GM23248 (cell line): Measurements from ENCODE around the gene LRMDA. TPM values are rescaled to one million over a fixed set of nuclear protein-coding genes. Genes with fewer than 3 reads are reported as not detected.

Source experiments
- DNase-seq: peaks from one replicate; pipeline ENCODE4 v3.0.0-alpha.2; 2015
- H2AFZ ChIP-seq: fragments of 200-600 bp; sonication (generic); 2 replicates; pipeline ENCODE4 v1.6.1; 2016; ENCODE audit warnings: antibody characterized with exemption
- H3F3A ChIP-seq: fragments of 200-600 bp; sonication (generic); 2 replicates; pipeline ENCODE4 v1.6.1; 2016; ENCODE audit warnings: mild to moderate bottlenecking, antibody characterized with exemption, mixed run types; ENCODE audit not compliant: insufficient read depth
- H3K27ac ChIP-seq: fragments of 200-600 bp; sonication (generic); 2 replicates; pipeline ENCODE4 v1.5.1; 2016; ENCODE audit warnings: mild to moderate bottlenecking
- H3K27me3 ChIP-seq: fragments of 200-600 bp; sonication (generic); replicated peaks from 2 replicates; pipeline ENCODE4 v1.6.1; 2016; ENCODE audit warnings: mild to moderate bottlenecking; ENCODE audit not compliant: insufficient read depth
- H3K36me3 ChIP-seq: fragments of 200-600 bp; sonication (generic); 2 replicates; pipeline ENCODE4 v1.6.1; 2016; ENCODE audit warnings: low read depth, mild to moderate bottlenecking
- H3K4me1 ChIP-seq: fragments of 200-600 bp; sonication (generic); 2 replicates; pipeline ENCODE4 v1.6.1; 2016; ENCODE audit warnings: mild to moderate bottlenecking; ENCODE audit not compliant: insufficient read depth
- H3K4me2 ChIP-seq: fragments of 200-600 bp; sonication (generic); one replicate; pipeline ENCODE4 v1.6.1; 2016; ENCODE audit warnings: mild to moderate bottlenecking; ENCODE audit not compliant: unreplicated experiment
- H3K4me3 ChIP-seq: fragments of 200-600 bp; sonication (generic); 2 replicates; pipeline ENCODE4 v1.5.1; 2016; ENCODE audit warnings: mild to moderate bottlenecking
- H3K79me2 ChIP-seq: fragments of 200-600 bp; sonication (generic); 2 replicates; pipeline ENCODE4 v1.6.1; 2016; ENCODE audit warnings: mild to moderate bottlenecking; ENCODE audit not compliant: insufficient read depth
- H3K9ac ChIP-seq: fragments of 200-600 bp; sonication (generic); 2 replicates; pipeline ENCODE4 v1.6.1; 2016; ENCODE audit warnings: mild to moderate bottlenecking
- H3K9me2 ChIP-seq: fragments of 200-600 bp; sonication (generic); 2 replicates; pipeline ENCODE4 v1.6.1; 2016; ENCODE audit warnings: mixed run types, mild to moderate bottlenecking, moderate library complexity; ENCODE audit not compliant: insufficient read depth
- H3K9me3 ChIP-seq: fragments of 200-600 bp; sonication (generic); one replicate; pipeline ENCODE4 v1.6.1; 2017; ENCODE audit warnings: low read depth
- H4K20me1 ChIP-seq: fragments of 200-600 bp; sonication (generic); 2 replicates; pipeline ENCODE4 v1.6.0; 2016; ENCODE audit not compliant: insufficient read depth
- EZH2 ChIP-seq: fragments of 200-600 bp; sonication (generic); IDR thresholded peaks from 2 replicates; pipeline ENCODE4 v1.6.1; 2018; ENCODE audit warnings: antibody characterized with exemption, mild to moderate bottlenecking; ENCODE audit not compliant: insufficient read depth, poor library complexity, severe bottlenecking
- EZH2phosphoT487 ChIP-seq: fragments of 200-600 bp; sonication (generic); IDR thresholded peaks from 2 replicates; pipeline ENCODE4 v1.6.1; 2018; ENCODE audit warnings: antibody characterized with exemption, moderate library complexity, mild to moderate bottlenecking, low read depth; ENCODE audit not compliant: insufficient read depth
- WGBS, 2 experiments: methylation state at CpG; one replicate each; pipeline ENCODE4 v1.1.6; 2015 to 2017; ENCODE audit warnings: low lambda C conversion rate in 2 of 2, low coverage in 1 of 2; ENCODE audit errors: missing lambda C conversion rate in 2 of 2; 5-methylcytosine and 5-hydroxymethylcytosine counted together
- in situ Hi-C: fragments of 300-500 bp; cut with MboI; formaldehyde crosslinking; loops from 2 replicates; pipeline ENCODE4 v1.15.0; 2020
- polyA plus RNA-seq: library from polyadenylated mRNA; unstranded; fragments of >200 nt; fragmentation: Nextera tagmentation; extraction: Ambion mirVana; gene quantifications from 2 replicates; pipeline ENCODE4 v1.2.1, GENCODE V29; 2016
- total RNA-seq: library from RNA; depleted of rRNA; stranded (reverse); fragments of >200 nt; shearing (Covaris generic); gene quantifications from 2 replicates; pipeline ENCODE4 v1.2.3, GENCODE V29; 2014

The LRMDA gene
- total and polyA plus RNA-seq, 2 experiments from 2014 or later = 2.6 TPM; not detected in 1

DNA sequence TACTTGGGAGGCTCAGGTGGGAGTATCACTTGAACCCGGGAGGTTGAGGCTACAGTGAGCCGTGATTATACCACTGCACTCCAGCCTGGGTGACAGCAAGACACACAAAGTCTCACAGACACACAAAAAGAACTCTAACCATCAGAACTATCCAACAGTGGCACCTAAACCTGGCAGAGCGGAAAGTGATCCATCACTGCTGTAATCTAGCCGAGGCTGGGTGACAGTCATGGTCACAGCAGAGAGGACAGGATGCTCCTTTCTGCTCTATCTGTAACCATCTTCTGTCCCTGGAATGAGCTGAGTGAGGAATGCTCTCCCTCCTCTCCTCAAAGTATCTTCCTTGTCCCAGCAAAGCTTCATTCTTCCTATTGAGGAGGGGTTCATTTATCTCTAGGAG lies 656.6 kb downstream of the LRMDA start:
- WGBS, 2 experiments = 88 to 89% methylated on average over 4 of the region's 4 CpGs

DNA sequence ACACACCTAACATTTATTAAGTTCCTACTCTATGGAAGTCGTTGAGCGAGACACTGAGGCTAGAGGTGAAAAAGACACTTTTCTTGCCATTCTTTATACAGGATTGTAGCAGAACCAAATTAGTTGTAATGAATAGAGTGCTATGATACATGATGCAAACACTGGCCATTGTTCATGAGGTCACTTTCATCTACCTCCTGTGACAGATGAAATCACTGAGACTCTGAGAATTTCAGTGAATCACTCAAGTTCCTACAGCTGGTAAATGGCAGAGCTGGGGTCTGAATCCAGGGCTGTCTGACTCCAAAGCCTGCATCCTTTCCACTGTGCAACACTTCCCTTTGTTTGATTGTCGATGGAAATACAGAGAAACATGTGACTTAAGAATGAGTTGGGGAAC lies 657.6 kb downstream of the LRMDA start:
- Histone ChIP-seq H3K9me3 (no peaks in the 10 kb centered on the region), H3K4me2 (no peak overlapping the region), H3K27me3 (no peaks in the 10 kb centered on the region), H3F3A (peaks cover 26% of the 10 kb centered on the region), H3K36me3 (no peaks in the 10 kb centered on the region), H3K27ac (no peak overlapping the region), H3K9ac (no peak overlapping the region), H2AFZ (no peak overlapping the region), H3K79me2 (no peaks in the 10 kb centered on the region), H3K9me2 (no peaks in the 10 kb centered on the region), H3K4me3 (no peak overlapping the region), H4K20me1 (no peaks in the 10 kb centered on the region), H3K4me1 (peaks cover 15% of the 10 kb centered on the region)
- TF ChIP-seq EZH2phosphoT487 (no peak), EZH2 (no peak)
- DNase-seq = peak; percentile 26
- in situ Hi-C loops = no loop called here
- WGBS, 2 experiments = 85 to 94% methylated on average over 3 of the region's 3 CpGs

More for the DNA sequence above, 656.6 kb downstream of the LRMDA start:
- no peak for DNase-seq
- in situ Hi-C loops = no loop called here
- H4K20me1 ChIP-seq = no peaks in the 10 kb centered on the region
- H3K9me2 ChIP-seq = no peaks in the 10 kb centered on the region
- H3K36me3 ChIP-seq = no peaks in the 10 kb centered on the region
- H3K4me3 ChIP-seq = no peak overlapping the region
- H3K79me2 ChIP-seq = no peaks in the 10 kb centered on the region
- no peak overlapping the region for H3K4me2 ChIP-seq
- H3K27me3 ChIP-seq = no peaks in the 10 kb centered on the region
- no peak overlapping the region for H2AFZ ChIP-seq
- no peak overlapping the region for H3K9ac ChIP-seq
- peaks cover 15% of the 10 kb centered on the region for H3K4me1 ChIP-seq
- no peaks in the 10 kb centered on the region for H3K9me3 ChIP-seq
- no peak overlapping the region for H3K27ac ChIP-seq
- H3F3A ChIP-seq = peaks cover 26% of the 10 kb centered on the region
- no peak for TF ChIP-seq EZH2phosphoT487
- no peak for TF ChIP-seq EZH2

DNA sequence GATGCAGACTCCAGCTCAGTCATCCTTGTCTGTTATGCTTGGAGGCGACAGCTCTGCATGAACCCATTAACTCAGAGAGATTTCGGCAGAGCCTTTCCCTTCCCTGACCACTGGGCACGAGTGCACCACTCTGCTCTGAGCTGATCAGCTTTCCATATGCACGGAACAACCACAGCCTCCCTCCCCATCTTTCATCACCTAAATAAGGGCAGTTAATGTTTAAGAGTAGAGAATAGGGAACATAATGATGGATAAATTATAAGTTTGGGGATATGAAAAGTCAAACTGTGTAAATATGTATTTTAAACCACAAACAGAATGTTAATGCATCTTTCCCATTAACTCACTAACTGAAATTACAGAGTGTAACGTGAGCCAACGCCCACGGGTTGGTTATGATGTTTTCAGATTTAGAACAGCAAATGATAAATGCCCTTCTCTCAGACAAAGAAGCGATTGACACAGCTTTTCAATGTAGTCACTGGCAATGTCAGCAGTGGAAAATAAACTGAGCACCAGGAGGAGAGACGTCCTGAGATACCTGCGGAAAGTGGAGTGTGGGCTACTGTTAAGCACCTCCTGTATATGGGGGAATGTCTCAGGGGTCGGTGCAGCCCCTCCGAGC lies 658.2 kb downstream of the LRMDA start:
- H3K36me3 ChIP-seq = no peaks in the 10 kb centered on the region
- H3F3A ChIP-seq = peaks cover 26% of the 10 kb centered on the region
- DNase-seq = no peak
- H2AFZ ChIP-seq = no peak overlapping the region
- in situ Hi-C loops = no loop called here
- no peak overlapping the region for H3K4me2 ChIP-seq
- no peaks in the 10 kb centered on the region for H3K9me2 ChIP-seq
- no peaks in the 10 kb centered on the region for H4K20me1 ChIP-seq
- H3K9ac ChIP-seq = no peak overlapping the region
- H3K9me3 ChIP-seq = no peaks in the 10 kb centered on the region
- no peaks in the 10 kb centered on the region for H3K27me3 ChIP-seq
- no peak overlapping the region for H3K27ac ChIP-seq
- H3K79me2 ChIP-seq = no peaks in the 10 kb centered on the region
- 81% methylated on average over 12 of the region's 12 CpGs for WGBS, 2 experiments
- no peak for TF ChIP-seq EZH2phosphoT487
- no peak for TF ChIP-seq EZH2
- H3K4me1 ChIP-seq = peaks cover 15% of the 10 kb centered on the region
- no peak overlapping the region for H3K4me3 ChIP-seq

DNA sequence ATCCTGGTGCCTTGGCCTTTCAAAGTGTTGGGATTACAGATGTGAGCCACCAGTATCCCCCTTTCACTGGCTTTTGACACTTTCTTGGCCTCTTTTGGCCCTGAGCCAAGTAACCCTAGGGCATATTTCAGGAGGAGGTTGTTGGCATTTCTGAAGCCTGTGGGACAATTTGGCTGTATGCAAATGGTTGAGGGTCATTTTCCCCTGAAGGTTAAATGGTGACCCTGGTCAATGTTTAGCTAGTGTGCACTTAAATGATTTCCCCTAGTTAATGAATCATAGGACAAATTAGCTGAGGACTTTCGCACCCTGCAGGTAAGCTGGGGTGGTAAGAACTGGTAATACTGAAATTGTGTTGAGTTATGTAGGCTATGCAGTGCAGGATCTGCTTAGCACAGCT lies 660.5 kb downstream of the LRMDA start:
- DNase-seq = no peak
- TF ChIP-seq EZH2 (no peak), EZH2phosphoT487 (no peak)
- H3K9me2 ChIP-seq = no peaks in the 10 kb centered on the region
- H2AFZ ChIP-seq = no peak overlapping the region
- no peaks in the 10 kb centered on the region for H3K79me2 ChIP-seq
- H3K27ac ChIP-seq = no peak overlapping the region
- H3F3A ChIP-seq = peaks cover 7% of the 10 kb centered on the region; the same call in 1 of the 2 replicates
- no peaks in the 10 kb centered on the region for H3K27me3 ChIP-seq
- no peak overlapping the region for H3K4me2 ChIP-seq
- H4K20me1 ChIP-seq = no peaks in the 10 kb centered on the region
- 0 out of 2 replicates have a peak, but pooled peaks cover 3% of the 10 kb centered on the region for H3K4me1 ChIP-seq
- no peak overlapping the region for H3K9ac ChIP-seq
- WGBS, 2 experiments = 92 to 94% methylated on average over 1 of the region's 1 CpG
- H3K9me3 ChIP-seq = no peaks in the 10 kb centered on the region
- H3K4me3 ChIP-seq = no peak overlapping the region
- H3K36me3 ChIP-seq = no peaks in the 10 kb centered on the region
- in situ Hi-C loops = no loop called here

DNA sequence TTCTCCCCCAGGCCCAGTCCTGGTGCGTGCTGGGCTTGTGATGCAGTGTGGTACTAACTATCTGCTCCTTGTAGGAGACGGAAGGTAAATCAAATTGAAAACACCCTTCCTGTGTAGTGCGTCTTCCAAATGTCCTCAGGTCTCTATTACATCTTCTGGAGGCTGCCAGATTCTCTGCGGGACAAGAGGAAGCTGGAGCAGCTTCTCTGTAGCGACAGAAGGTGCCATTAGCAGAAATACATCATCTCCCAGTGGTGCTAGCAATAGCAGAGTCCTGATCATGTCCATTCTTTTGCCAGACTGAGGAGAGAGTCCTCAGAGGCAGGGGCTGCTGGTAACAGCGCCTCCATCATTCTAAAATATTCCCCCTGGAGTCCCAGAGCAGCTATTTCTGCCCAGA lies 675.2 kb downstream of the LRMDA start:
- Histone ChIP-seq H3K27ac (no peak overlapping the region), H3K27me3 (no peaks in the 10 kb centered on the region), H3K79me2 (no peaks in the 10 kb centered on the region), H3K9ac (no peak overlapping the region), H3K4me3 (no peak overlapping the region), H3F3A (peaks cover 19% of the 10 kb centered on the region), H4K20me1 (no peaks in the 10 kb centered on the region), H2AFZ (no peak overlapping the region), H3K4me1 (peaks cover 16% of the 10 kb centered on the region), H3K9me3 (no peaks in the 10 kb centered on the region), H3K9me2 (no peaks in the 10 kb centered on the region), H3K4me2 (no peak overlapping the region), H3K36me3 (no peaks in the 10 kb centered on the region)
- no peak for TF ChIP-seq EZH2phosphoT487
- no peak for TF ChIP-seq EZH2
- no peak for DNase-seq
- in situ Hi-C loops = no loop called here
- 93 to 99% methylated on average over 6 of the region's 6 CpGs for WGBS, 2 experiments
